ENCODE results near the gene RABL3. TPM values are rescaled to one million over a fixed set of nuclear protein-coding genes. Genes with fewer than 3 reads are reported as not detected.

The RABL3 gene
- total and polyA plus RNA-seq, 2 donors (not counting 1 experiment from before 2014, with no cell fraction given), result 11.9 to 13.4 TPM

DNA sequence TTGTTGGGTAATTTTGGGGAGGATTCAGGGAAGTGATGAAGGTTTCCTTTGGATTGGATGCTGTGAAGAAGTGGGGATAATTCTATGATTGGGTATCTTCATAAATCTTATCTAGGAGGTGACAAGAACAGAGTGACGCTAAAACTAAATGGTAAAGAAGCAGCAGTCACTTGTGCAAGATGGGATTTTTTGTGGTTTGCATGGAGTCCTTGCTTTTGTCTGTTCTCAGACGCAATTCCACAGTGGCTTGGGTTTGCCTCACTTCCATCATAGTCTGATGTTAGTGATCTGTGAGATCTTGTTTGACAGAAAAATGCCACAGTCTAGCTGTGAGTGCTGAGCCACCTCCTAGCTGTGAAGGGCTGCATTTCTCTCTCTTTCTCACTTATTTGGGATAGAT, 27.1 kb upstream of the RABL3 start:
- Histone ChIP-seq H2AFZ (ENCODE audit: low read length) (no peak overlapping the region), H3K9me3 (ENCODE audit: control insufficient read depth, insufficient read depth, low read depth, low read length) (no peaks in the 10 kb centered on the region), H3K4me1 (ENCODE audit: control insufficient read depth, extremely low read depth, insufficient read depth, low read length) (no peaks in the 10 kb centered on the region), H3K27me3 (ENCODE audit: control insufficient read depth, insufficient read depth, low read length) (no peaks in the 10 kb centered on the region), H3K27ac (ENCODE audit: insufficient read depth, low read length) (no peak overlapping the region), H4K20me1 (ENCODE audit: control insufficient read depth, extremely low read depth, insufficient read depth, low read length) (no peaks in the 10 kb centered on the region), H3K4me3 (replicated peaks in 1 of 4; ENCODE audit: control extremely low read depth in 1 of 4, insufficient read depth in 1 of 4, low read depth in 3 of 4, low read length in 4 of 4) (no peak overlapping the region), H3K4me2 (ENCODE audit: extremely low read depth, insufficient read depth, low read length) (no peak overlapping the region), H3K36me3 (ENCODE audit: control insufficient read depth, insufficient read depth, low read length) (no peaks in the 10 kb centered on the region), H3K79me2 (ENCODE audit: control insufficient read depth, insufficient read depth, low read length) (peaks cover 2% of the 10 kb centered on the region), H3K9ac (ENCODE audit: insufficient read depth, low read length) (no peak overlapping the region)
- no peak for DNase-seq (ENCODE audit: low read depth in 2 of 2)
- TF ChIP-seq EZH2 (IDR thresholded peaks at IDR 0.05; ENCODE audit: low read length, missing control alignments), result no peak
- TF ChIP-seq, protein P1, sequence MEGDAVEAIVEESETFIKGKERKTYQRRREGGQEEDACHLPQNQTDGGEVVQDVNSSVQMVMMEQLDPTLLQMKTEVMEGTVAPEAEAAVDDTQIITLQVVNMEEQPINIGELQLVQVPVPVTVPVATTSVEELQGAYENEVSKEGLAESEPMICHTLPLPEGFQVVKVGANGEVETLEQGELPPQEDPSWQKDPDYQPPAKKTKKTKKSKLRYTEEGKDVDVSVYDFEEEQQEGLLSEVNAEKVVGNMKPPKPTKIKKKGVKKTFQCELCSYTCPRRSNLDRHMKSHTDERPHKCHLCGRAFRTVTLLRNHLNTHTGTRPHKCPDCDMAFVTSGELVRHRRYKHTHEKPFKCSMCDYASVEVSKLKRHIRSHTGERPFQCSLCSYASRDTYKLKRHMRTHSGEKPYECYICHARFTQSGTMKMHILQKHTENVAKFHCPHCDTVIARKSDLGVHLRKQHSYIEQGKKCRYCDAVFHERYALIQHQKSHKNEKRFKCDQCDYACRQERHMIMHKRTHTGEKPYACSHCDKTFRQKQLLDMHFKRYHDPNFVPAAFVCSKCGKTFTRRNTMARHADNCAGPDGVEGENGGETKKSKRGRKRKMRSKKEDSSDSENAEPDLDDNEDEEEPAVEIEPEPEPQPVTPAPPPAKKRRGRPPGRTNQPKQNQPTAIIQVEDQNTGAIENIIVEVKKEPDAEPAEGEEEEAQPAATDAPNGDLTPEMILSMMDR (conservative IDR thresholded peaks at IDR 0.05 in 1 of 2, IDR thresholded peaks at IDR 0.05 in 1 of 2; ENCODE audit: low read depth in 1 of 2, low read length in 2 of 2), result no peak

- Histone ChIP-seq H3K9ac (ENCODE audit: insufficient read depth, low read length) (no peak overlapping the region), H3K79me2 (ENCODE audit: control insufficient read depth, insufficient read depth, low read length) (peaks cover 2% of the 10 kb centered on the region), H3K4me2 (ENCODE audit: extremely low read depth, insufficient read depth, low read length) (no peak overlapping the region)
Observed at GRCh38 chr3:120767106-120767505, 24.8 kb upstream of the RABL3 start.

DNA sequence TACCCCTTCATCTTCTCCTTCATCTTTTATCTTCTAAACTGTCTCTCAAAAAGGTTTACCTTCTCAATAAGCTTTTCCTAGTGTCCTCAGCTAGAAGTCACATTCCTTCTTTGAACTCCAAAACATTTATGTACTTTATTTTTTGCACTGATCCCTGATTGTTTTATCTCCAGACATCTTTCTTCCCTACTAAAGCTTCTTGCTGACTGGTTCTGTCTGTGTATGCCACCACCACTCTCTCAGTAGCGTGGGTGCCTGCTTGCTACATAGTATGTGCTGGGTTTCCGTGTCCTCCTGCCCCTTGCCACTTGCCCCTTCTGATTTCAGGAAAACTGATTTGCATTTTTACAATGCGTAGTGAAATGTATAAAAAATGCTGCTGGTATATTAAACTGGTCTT, 24.3 kb upstream of the RABL3 start:
- H3K4me2 ChIP-seq (ENCODE audit: extremely low read depth, insufficient read depth, low read length), result no peak overlapping the region
- H3K27me3 ChIP-seq (ENCODE audit: control insufficient read depth, insufficient read depth, low read length), result no peaks in the 10 kb centered on the region
- no peaks in the 10 kb centered on the region for H4K20me1 ChIP-seq (ENCODE audit: control insufficient read depth, extremely low read depth, insufficient read depth, low read length)
- no peak for DNase-seq (ENCODE audit: low read depth in 2 of 2)
- no peaks in the 10 kb centered on the region for H3K36me3 ChIP-seq (ENCODE audit: control insufficient read depth, insufficient read depth, low read length)
- no peak for TF ChIP-seq EZH2 (IDR thresholded peaks at IDR 0.05; ENCODE audit: low read length, missing control alignments)
- TF ChIP-seq, protein P1 (conservative IDR thresholded peaks at IDR 0.05 in 1 of 2, IDR thresholded peaks at IDR 0.05 in 1 of 2; ENCODE audit: low read depth in 1 of 2, low read length in 2 of 2), result no peak
- H3K9ac ChIP-seq (ENCODE audit: insufficient read depth, low read length), result no peak overlapping the region
- no peak overlapping the region for H2AFZ ChIP-seq (ENCODE audit: low read length)
- H3K9me3 ChIP-seq (ENCODE audit: control insufficient read depth, insufficient read depth, low read depth, low read length), result no peaks in the 10 kb centered on the region
- no peak overlapping the region for H3K27ac ChIP-seq (ENCODE audit: insufficient read depth, low read length)
- H3K4me3 ChIP-seq (replicated peaks in 1 of 4; ENCODE audit: control extremely low read depth in 1 of 4, insufficient read depth in 1 of 4, low read depth in 3 of 4, low read length in 4 of 4), result no peak overlapping the region
- peaks cover 2% of the 10 kb centered on the region for H3K79me2 ChIP-seq (ENCODE audit: control insufficient read depth, insufficient read depth, low read length)
- H3K4me1 ChIP-seq (ENCODE audit: control insufficient read depth, extremely low read depth, insufficient read depth, low read length), result no peaks in the 10 kb centered on the region

More at GRCh38 chr3:120767106-120767505, 24.8 kb upstream of the RABL3 start:
- no peak for TF ChIP-seq EZH2 (IDR thresholded peaks at IDR 0.05; ENCODE audit: low read length, missing control alignments)
- TF ChIP-seq, protein P1 (conservative IDR thresholded peaks at IDR 0.05 in 1 of 2, IDR thresholded peaks at IDR 0.05 in 1 of 2; ENCODE audit: low read depth in 1 of 2, low read length in 2 of 2), result no peak
- H3K36me3 ChIP-seq (ENCODE audit: control insufficient read depth, insufficient read depth, low read length), result no peaks in the 10 kb centered on the region
- no peak overlapping the region for H3K4me3 ChIP-seq (replicated peaks in 1 of 4; ENCODE audit: control extremely low read depth in 1 of 4, insufficient read depth in 1 of 4, low read depth in 3 of 4, low read length in 4 of 4)
- H2AFZ ChIP-seq (ENCODE audit: low read length), result no peak overlapping the region
- DNase-seq (ENCODE audit: low read depth in 2 of 2), result peak; percentile 15 to 36
- no peaks in the 10 kb centered on the region for H4K20me1 ChIP-seq (ENCODE audit: control insufficient read depth, extremely low read depth, insufficient read depth, low read length)
- H3K27me3 ChIP-seq (ENCODE audit: control insufficient read depth, insufficient read depth, low read length), result no peaks in the 10 kb centered on the region
- no peaks in the 10 kb centered on the region for H3K9me3 ChIP-seq (ENCODE audit: control insufficient read depth, insufficient read depth, low read depth, low read length)
- no peaks in the 10 kb centered on the region for H3K4me1 ChIP-seq (ENCODE audit: control insufficient read depth, extremely low read depth, insufficient read depth, low read length)
- no peak overlapping the region for H3K27ac ChIP-seq (ENCODE audit: insufficient read depth, low read length)

Data from fibroblast of lung (primary cell).